Stimulated activated CD4-positive, alpha-beta T cell treated with anti-CD3 and anti-CD28 coated beads, Interleukin-12 subunit alpha, Interleukin-12 subunit beta, amount 100 ng/mL, for 24 hours (primary cell): ENCODE results near the gene FAM83C.
"Not testable (repeated sequence)": the region's sequence is repeated elsewhere in the genome, so short reads cannot be mapped to it uniquely, and the experiment has no call there.

ENCODE experiments used
- DNase-seq, 2 experiments: peaks; one replicate each; pipeline ENCODE4 v3.0.0-alpha.2; 2020; ENCODE audit warnings: low read depth in 2 of 2

Gene FAM83C

DNA sequence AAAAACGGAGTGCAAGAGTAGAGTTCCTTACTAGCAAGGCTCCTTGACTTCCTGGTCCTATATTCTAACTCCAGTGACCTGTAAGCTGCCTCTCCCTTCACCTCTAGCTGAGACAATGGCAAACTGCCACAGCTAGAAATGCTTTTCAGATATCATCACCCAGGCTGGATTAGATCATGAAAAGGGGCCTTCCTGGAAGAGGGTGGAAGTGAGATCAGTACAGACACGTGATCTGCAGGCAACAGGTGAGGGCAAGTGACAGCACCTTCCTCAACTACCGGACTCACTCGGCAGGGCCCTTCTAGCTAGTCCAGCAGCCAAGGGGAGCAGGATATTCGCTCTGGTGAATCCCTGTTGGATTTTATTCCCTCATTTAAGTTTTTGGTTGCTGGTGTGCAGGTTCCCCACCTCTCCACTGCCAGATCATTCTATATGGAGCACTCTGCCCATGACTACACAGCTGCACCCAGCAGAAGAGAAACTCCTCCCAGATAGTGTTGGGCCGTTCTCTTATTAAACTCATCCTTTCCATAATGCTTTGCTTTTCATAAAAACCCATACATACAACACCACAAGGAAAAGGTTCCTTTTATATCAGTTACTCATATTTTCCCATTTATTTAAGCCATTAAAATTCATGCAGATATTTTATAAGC lies 26.4 kb upstream of the FAM83C start:
- DNase-seq, result no peak

DNA sequence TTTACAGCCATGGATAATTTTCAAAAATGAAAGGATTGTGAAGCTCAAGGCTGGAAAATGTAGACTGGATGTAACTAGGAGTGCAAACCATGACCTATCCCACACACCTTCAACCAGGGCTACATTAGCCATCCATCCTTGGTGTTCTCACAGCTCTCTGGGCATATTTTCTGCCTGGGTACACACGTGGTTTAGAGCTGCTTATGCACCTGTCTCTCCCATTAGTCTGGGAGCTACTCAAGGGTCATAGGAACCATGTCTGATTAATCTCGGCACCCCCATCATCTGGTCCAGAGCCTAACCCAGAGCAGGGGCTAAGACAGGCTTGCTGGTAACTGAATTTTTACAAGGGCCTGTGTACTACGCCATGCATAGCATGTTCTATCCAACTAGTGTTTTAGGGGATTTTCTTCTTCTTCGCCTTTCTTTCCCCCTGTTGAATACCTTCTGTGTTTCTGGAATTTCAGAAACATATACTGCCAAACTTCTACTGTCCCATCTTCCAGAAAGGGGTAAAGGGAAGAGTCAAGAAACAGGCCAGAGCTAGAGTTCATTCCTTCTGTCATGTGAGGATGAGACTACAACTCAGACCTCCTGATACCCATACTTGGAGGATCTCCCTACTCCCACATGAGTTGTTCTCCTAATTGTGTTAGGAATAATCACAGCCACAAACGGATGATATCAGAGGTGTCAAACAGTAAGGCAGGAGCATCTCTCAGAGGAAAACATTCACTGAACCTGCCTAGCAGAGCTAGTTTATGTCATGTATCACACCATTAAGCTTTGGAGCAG lies 25.4 kb upstream of the FAM83C start:
- no peak for DNase-seq

DNA sequence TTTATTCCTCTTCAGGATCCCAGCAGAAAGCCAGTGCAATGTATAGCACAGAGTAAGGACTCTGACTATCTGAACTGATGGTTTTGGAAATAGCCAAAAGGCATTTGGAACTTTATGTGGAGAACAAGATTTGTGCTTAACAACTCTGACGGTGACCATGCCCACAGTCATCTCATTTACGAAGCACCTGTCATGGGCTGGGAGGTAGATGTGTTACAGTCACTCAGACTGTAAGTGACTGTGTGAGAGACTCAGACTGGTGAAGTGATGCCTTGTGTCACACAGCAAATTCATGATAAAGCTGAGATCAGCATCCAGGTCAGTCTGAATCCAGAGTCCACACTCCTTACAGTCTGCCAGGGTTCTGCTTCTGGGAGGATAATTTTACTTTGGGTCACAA lies 23.9 kb upstream of the FAM83C start:
- DNase-seq, result no peak

DNA sequence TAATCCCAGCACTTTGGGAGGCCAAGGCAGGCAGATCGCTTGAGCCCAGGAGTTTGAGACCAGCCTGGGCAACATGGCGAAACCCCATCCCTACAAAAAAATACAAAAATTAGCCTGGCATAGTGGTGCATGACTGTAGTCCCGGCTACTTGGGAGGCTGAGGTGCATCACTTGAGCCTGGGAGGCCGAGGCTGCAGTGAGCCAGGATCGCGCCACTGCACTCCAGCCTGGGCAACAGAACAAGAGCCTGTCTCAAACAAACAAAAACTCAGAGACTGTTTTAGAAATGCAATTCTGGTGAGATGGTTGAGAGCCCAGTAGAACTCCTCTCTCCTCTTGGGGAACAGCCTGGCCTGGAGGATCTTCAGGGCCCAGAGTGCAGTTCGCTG lies 23.4 kb upstream of the FAM83C start:
- not testable (repeated sequence) for DNase-seq

DNA sequence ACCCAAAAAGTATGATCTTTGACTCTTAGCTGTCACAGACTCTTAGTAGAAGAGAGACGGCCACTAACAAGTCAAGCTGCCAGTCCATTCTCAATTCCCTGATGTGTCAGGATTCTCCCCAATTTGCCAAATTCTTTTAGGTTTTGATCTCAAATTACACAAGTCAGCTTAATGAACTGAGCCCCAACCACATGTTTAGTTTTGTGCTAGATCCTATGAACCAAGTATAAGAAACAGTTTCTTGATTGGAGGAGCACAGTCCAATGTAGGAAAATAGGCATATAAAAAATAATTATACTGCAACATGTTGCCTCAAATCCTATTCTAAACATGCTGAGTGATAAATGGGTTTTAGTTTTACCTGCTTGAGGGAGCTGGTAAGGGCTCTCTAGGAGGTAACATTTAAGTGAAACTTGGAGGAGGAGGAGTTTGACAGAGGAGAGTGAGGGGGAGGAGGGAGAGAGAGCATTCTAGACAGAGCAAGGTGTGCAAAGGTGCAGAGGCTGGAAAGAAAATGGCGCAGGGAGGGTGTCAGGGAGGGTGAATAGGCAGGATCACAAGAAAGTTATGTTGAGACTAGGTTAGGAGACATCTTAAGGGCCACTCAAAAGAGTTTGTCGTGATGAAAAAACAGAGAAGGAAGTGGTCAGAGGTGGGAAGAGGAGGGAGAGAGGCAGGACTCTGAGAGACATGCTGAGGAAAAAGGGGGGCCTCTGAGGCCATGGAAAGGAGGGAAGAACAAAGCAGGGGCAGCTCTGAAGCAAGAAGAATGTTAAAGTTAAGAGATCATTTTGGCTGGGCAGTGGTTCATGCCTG lies 22.8 kb upstream of the FAM83C start:
- DNase-seq, result no peak

DNA sequence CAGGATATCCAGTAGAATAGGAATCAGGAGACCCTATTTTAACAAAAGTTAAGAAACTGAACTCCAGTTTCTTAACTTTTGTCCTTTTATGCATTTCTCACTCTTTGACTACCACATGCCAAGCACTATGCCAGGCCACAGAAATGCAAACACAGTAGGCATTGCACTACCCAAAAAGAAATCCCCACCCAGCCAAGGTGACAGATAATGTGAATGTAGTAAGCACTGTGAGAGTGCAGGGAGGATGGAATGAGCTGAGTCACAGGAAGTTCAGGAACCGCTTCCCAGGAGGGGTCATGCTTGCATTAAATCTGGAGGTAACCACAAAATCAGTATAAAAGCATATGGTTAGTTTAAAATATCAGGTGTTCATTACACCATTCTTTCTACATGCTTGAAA lies 20.1 kb upstream of the FAM83C start:
- DNase-seq, result no peak

DNA sequence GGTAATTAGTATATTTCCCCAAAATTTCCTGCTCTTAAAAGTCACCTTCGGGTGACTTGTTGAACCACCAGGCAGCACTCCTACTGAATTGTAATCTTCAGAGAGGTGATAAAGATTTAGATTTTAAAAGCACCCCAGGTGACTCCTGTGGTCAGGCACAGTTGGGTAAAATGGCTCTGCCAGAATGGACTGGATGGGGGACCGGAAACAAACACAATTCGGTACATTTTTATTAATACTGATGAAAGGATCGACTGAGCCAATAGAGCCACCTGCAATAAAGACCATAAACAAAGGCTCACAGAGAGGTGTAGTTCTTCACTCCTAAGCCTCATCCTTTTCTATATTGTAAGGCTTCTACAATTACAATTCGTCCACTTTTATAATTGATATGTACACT lies 19.6 kb upstream of the FAM83C start:
- DNase-seq, result no peak

DNA sequence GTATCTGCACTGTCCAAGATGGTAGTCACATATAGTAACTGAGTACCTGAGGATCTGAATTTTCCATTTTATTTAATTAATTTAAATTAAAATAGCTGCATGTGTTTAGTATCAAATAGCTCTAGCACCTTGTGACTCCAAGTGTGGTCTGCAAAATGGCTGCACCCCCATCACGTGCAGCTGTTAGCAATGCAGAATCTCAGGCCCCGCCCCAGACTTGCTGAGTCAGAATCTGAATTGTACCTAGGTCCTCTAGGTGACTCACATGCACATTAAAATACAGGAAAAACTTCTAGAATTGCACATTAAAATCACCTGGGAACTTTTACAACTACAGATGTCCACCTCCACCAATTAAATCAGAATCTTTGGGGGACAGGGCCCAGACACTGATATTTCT lies 19.2 kb upstream of the FAM83C start:
- peak; percentile 41 to 73 for DNase-seq

DNA sequence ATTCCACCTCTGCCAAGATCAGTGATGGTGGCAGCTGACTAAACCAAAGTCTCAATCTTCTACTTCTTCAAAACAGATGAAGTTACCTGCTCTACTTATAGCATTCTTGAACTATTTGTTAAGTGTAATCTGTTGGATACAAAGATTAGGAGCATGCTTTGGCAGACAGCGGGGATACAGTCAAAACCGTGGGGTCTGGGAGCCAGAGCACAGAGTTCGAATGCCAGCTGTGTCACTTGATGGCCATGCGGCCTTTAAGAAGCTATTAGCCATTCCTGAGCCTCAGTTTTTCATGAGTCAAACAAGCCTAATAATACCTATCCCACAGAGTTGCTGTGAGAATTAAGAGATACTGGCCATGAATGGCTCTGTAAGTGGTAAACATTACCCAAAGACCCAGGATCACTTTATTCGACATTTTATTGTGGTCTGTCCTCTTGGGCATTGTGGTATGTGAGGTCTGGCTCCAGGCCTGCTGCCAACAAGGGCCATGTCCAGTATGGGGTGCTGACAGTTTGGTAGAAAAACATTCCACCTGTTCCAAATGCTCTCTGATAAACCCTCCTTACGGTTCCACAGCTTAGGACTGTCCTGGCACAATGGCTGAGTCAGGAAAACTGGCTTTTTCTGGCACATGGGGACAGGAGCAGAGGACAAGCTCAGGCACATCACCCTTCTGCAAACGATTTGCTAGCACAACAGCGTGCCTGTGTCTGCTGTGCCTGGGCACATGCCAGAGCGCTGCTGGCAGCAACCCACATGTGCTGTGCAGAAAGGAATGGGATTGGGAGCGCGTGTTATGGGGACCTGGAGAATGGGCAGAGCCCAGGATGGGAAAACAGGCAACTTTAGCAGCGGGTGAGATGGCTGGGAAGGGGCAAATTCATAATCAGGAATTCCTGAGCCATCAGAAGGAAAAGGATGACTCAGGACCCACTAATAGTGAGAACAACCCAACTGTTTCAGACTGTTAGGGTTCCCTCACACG lies 15.7 kb upstream of the FAM83C start:
- no peak for DNase-seq

DNA sequence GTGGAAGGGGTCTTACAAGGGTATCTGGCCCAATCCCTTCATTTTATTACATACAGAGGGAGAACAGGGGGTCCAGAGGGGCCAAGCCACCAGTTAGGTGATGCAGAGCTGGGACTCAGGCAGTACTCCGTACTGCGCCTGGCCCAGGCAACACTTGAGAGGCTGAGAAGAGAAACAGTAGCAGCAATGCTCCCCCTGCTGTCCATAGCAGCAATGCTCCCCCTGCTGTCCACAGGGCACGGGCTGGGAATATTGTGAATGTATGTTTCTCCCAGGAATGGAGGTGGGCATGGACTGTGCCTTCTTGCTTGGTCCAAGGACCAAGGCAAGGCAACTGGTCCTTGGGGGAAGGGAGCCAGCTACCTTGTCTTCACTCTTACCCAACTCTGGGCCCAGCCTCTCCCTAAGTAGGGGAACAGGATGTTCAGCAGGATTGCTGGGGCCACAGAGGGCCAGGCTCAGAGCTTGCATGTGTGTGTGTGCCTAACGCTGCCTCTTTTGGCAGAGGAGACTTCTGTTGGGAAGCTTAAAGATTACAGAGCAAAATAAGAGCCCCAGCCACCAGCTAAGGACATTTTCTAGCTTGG lies 14.8 kb upstream of the FAM83C start:
- no peak for DNase-seq

DNA sequence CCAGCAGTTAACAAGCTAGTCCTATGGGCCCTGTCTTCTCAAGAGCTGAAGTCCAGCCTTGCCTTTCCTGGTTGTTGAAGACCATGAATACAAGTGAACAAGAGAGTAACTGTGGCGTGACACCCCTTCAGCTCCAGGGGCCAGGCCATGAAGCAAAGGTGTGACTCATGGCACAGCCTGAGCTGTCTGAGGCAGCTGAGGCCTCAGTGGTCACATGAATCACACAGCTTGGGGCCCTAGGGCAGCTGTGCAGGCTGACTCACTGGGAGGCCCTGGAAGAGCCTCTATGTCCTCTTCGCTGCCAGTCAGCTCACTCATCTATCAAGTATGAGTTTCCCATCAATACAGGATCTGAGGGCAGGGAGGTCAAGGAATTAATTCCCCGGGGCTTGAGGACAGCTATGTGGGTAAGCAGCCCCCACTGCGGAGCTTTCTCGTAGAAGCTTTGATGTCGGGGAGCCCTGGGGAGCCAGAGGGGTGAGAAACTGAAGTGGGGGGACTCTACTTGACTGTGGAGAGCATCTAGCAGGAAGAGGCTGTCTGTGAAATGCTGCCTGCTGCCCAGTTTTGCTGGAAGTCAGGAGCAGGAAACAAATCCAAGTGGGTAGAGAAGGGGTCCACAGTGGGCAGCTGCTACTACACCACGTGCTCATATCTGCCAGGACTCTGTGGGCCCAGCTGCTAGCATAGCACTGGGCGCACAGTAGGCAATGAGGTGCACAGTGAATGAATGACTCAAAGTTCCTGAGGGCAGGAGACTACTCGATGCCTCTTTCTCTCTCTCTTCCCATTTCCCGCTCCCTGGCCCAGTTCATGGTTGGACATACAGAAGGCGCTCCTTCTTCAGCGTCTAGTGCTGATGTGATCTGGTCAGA lies 13.7 kb upstream of the FAM83C start:
- peak; percentile 58 to 78 for DNase-seq

DNA sequence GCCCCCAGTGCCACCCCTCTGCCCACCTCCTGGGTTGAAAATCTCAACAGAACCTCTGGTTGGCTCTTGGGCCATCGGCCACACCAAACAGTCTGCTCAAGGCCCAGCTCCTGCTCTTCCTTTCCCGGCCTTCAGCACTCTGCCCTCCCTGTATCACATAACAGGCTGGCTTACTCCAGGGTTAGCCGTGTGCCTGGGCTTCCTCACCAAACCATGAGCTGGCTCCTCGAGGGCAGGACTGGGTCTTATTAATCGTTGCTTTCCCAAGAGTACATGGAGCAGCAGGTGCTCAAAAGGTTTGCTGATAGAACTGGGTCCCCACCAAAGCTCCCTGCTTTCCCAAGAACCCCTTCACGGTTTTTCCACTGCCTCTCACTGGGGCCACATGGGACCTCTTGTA lies 12.7 kb upstream of the FAM83C start:
- DNase-seq, result no peak

DNA sequence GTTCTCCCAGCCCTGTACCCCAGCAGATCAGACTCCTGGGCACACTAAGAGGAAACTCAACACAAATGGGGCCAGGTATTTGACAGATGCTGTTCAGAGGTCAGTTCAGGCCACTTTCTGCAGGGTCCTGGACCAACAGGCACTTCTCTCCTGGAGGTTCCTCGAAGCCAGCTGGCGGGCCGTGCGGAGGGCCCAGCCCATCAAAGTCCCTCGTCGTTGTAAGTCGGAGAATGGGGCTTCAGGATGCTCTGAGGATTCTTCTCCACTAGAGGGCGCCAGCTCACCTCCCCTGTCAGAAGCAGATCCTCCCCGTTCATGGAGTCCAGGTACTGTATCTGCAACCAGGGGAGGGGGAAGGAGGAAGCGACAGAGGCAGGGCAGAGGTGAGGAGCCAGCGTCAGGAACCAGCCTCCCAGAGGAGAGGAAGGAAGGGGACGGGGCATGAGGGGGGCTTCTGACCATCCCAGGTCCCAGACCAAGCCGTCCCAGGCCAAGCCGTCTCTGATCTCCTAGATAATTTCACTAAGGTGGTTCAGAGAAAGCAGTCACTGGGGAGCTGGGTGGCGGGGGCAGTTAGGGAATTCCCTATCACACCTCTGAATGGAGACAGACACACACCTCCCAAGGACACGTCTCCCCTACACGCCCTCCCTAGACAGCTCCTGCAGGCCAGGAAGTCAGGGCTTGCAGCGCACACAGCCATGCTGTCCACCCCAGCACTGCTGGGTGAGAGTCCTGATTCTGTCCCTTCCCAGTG lies 11.7 kb upstream of the FAM83C start:
- DNase-seq, result peak; percentile 73 to 82

DNA sequence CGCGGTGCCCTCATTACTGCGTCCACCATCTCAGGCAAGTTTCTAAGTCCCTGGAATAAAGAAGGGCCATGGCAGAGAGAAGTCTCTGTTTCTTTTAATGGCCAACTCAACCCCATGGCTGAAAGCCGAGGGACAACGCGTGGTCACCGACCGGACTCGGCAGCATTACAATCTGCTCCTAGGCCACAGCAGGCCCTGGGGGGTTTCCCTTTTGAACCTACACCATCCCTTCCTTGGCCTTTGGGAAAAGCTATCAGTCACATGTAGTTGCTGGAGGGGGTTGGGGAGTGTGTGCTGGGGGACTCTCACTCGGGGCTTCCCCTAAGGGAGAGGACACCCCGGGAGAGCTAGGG lies 11.1 kb upstream of the FAM83C start:
- no peak for DNase-seq

DNA sequence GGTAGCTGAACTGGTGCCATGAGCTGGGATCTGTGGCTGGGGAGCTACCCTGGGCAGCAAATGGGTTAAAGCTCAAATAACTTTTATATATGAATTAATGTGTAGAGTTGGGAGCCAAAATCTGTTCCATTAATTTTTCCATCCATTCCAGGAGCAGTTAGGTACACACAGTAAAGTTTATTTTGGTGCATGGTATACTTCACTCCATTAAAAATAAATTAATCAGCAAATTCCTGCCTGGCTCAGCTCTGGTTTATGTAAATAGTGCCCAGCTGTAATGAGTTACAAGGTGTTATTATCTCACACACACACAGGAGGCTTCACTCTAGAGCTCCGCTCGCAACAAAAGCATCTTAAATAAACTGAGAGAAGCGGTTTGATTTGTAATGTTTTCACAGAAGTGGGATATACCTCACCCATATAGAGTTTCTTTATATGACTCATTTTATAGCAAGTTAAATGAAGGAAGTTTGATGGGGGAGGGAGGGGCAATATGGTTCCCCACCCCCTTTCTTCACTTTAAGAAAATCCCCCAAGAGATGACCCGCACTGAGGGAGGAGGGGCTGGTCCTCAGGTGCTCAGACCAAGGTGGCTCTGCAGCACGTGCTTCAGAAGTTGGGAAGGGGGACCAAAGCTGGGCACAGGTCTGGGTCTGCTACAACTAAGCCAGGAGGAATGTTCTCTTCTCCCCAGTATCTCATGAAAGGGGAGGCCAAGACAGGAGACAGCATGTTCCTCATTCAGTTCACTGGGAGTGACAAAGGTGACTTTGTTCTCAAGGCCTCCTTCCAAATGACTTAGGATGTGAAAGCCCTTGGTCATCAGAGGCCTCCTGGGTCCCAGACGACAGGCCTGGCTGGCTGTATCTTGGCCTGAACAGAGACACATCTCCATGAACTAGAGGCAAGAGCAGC lies 10.5 kb upstream of the FAM83C start:
- DNase-seq, result no peak

DNA sequence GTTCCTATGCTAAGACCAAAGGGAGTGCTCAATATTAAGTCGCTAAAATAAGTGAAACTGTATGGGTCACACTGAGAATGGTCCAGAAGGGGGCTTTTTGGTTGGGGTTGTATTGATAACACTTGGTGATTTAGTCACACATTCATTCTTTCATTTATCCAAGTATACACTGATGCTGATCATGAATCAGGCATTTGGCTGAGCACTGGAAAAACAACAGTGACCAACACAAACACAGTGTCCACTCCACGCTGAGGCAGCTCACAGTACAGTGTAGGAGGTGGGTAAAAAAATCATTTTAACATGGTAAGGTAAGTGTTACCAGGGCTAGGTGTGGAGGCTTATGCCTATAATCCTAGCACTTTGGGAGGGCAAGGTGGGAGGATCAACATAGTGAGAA lies 9.2 kb upstream of the FAM83C start:
- DNase-seq, result no peak

DNA sequence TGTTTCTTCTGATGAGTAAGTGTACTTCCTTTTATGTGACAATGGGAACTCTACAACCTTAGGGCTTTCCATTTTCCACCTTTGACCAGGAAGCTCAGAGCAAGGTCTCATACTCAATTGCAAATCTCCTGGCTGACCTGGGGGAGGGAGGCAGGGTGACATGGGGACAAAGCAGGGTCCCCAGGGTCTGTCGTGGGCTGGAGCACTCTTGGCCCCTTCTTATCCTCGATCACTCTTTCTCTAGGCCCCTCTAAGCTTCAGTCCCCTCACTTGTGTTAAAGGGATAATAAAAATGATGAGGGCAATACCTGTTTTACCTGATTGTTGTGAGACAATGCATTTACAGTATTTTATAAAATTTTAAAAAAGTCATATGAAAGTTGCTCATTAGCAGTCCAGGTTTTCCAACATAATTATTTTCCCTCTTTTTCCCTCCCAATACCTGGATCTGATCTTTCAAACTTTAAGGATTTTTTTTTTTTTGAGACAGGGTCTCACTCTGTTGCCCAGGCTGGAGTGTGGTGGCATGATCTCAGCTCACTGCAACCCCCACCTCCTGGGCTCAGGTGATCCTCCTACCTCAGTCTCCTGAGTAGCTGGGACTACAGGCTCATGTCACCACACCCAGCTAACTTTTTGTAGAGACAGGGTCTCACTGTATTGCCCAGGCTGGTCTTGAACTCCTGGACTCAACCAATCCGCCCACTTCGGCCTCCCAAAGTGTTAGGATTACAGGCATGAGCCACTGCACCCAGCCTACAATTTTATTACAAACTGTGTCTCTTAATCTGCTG lies 8.4 kb upstream of the FAM83C start:
- DNase-seq, result no peak

DNA sequence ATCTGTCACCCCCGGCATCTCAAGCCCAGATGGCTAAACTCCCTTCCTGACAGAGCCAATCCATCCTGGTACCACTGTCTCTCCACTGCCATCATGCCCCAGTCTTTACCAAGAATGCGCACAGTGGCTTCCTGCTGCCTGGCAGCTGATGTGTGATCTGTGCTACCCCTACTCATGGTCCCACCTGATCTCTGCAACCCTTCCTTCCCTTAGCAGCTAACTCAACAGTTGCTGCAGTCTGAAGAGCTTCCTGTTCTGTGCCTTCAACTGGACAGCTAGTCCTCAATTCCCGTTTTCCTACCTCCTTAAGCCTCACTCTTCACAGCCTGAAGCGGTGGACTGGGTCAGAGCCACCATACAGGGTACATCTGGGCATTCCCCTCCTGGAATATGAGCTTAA lies 7.6 kb upstream of the FAM83C start:
- DNase-seq, result no peak
